Ovary (tissue), 9 donors: ENCODE measurements around the gene FAM171A1. TPM values are rescaled to one million over a fixed set of nuclear protein-coding genes. Genes with fewer than 3 reads are reported as not detected.

ENCODE experiments used
- DNase-seq, 5 donors: peaks; one replicate each; pipeline ENCODE4 v3.0.0-alpha.2; 2019 to 2020
- H3K27ac ChIP-seq, 2 donors: fragments of 200-600 bp; one replicate each; pipeline versions ENCODE4 v1.5.1 to v1.8.0; 2019 to 2022
- H3K27me3 ChIP-seq: fragments of 200-600 bp; one replicate; pipeline ENCODE4 v1.8.0; 2022
- H3K36me3 ChIP-seq: fragments of 200-600 bp; sonication (generic); one replicate; pipeline ENCODE4 v1.5.1; 2019
- H3K4me1 ChIP-seq: one replicate; pipeline ENCODE4 v1.8.1; 2013; ENCODE audit warnings: mild to moderate bottlenecking, moderate library complexity; ENCODE audit not compliant: insufficient read depth
- H3K4me3 ChIP-seq: fragments of 200-600 bp; sonication (generic); one replicate; pipeline ENCODE4 v1.5.1; 2017
- H3K9me3 ChIP-seq, 2 donors: fragments of 200-600 bp in 1 of 2; sonication (generic) in 1 of 2; one replicate each; pipeline versions ENCODE4 v1.5.1 to v1.8.1; 2013 to 2019; ENCODE audit warnings: mild to moderate bottlenecking in 1 of 2, moderate library complexity in 1 of 2
- EP300 ChIP-seq: sonication (generic); formaldehyde crosslinking; IDR thresholded peaks from one replicate; pipeline ENCODE4 v1.6.1; 2017; ENCODE audit warnings: antibody characterized with exemption
- POLR2A ChIP-seq: fragments of 450-650 bp; IDR thresholded peaks from one replicate; pipeline ENCODE4 v1.6.1; 2017; ENCODE audit warnings: antibody characterized with exemption, mild to moderate bottlenecking, moderate library complexity
- WGBS, 3 donors: extraction: QIAGEN DNeasy Blood & Tissue Kit in 1 of 3; methylation state at CpG; one replicate each; pipeline versions ENCODE4 v1.1.5 to v1.1.7; 2013 to 2017; 5-methylcytosine and 5-hydroxymethylcytosine counted together
- intact Hi-C, 4 donors: fragments of 100-400 bp; cut with DNase I; formaldehyde crosslinking; loops; one replicate each; pipeline versions ENCODE4 v1.11.0 to v1.15.1; 2022 to 2023
- polyA plus RNA-seq, 2 donors: library from polyadenylated mRNA; stranded (reverse); fragments of 200-250 nt in 1 of 2; fragments of 350-450 nt in 1 of 2; fragmentation: Illumina TruSeq in 1 of 2; extraction: RNeasy Lipid Tissue Mini Kit (QIAGEN cat#74804) in 1 of 2; gene quantifications; one replicate each; pipeline ENCODE4 v1.2.3, GENCODE V29; 2013 to 2014
- total RNA-seq, 7 donors: library from RNA; depleted of rRNA in 2 of 7; stranded (reverse); fragments of >200 nt in 2 of 7; fragmentation: NEBNext Ultra II Directional in 3 of 7; extraction: Animal tissue kit (Norgen Biotek cat#: 25700) in 3 of 7; gene quantifications; one replicate each; pipeline versions ENCODE4 v1.1.0 to v1.2.4, GENCODE V29; 2016 to 2023
- TF ChIP-seq, protein P1 (sequence below), 3 donors: fragments of 450-650 bp in 2 of 3; fragments of 200-600 bp in 1 of 3; IDR thresholded peaks; one replicate each; pipeline versions ENCODE4 v1.5.1 to v1.8.0; 2016 to 2022; ENCODE audit warnings: antibody characterized with exemption in 3 of 3, mild to moderate bottlenecking in 1 of 3
- donor health status: DM: no; HTN: no; CAD: no; lungs with moderate emphysema.
- donor health status: DM: no; HTN: no; CAD: no.
- donor health status: Bipolar disorder and iron deficiency.
- donor health status: DM: yes; HTN: yes; CAD: no.
- donor health status: DM: no; HTN: no; CAD: no.
- donor health status: DM: yes; HTN: yes; CAD: no.

The FAM171A1 gene
- total and polyA plus RNA-seq, 9 donors = 9.1 to 29.1 (median 23.7) TPM

GRCh38 chr10:15320522-15321203 lies 50.4 kb downstream of the FAM171A1 start:
- intact Hi-C loops = no loop called here
- 43 to 49% (median 45%) methylated on average over 3 of the region's 3 CpGs for WGBS, 3 donors
- Histone ChIP-seq H3K27me3 (no peaks in the 10 kb centered on the region), H3K4me1 (peaks cover 3% of the 10 kb centered on the region), H3K27ac (no peak overlapping the region), H3K4me3 (no peak overlapping the region), H3K36me3 (no peaks in the 10 kb centered on the region), H3K9me3 (no peaks in the 10 kb centered on the region)
- no peak for TF ChIP-seq EP300
- TF ChIP-seq, protein P1, sequence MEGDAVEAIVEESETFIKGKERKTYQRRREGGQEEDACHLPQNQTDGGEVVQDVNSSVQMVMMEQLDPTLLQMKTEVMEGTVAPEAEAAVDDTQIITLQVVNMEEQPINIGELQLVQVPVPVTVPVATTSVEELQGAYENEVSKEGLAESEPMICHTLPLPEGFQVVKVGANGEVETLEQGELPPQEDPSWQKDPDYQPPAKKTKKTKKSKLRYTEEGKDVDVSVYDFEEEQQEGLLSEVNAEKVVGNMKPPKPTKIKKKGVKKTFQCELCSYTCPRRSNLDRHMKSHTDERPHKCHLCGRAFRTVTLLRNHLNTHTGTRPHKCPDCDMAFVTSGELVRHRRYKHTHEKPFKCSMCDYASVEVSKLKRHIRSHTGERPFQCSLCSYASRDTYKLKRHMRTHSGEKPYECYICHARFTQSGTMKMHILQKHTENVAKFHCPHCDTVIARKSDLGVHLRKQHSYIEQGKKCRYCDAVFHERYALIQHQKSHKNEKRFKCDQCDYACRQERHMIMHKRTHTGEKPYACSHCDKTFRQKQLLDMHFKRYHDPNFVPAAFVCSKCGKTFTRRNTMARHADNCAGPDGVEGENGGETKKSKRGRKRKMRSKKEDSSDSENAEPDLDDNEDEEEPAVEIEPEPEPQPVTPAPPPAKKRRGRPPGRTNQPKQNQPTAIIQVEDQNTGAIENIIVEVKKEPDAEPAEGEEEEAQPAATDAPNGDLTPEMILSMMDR (IDR thresholded peaks at IDR 0.05) = no peak
- no peak for TF ChIP-seq POLR2A
- DNase-seq = no peak

GRCh38 chr10:15320118-15320517 lies 51.0 kb downstream of the FAM171A1 start:
- H3K4me1 ChIP-seq = peaks cover 3% of the 10 kb centered on the region
- no peaks in the 10 kb centered on the region for H3K9me3 ChIP-seq
- no peak overlapping the region for H3K27ac ChIP-seq
- TF ChIP-seq POLR2A = no peak
- TF ChIP-seq, protein P1 (IDR thresholded peaks at IDR 0.05) = no peak
- intact Hi-C loops = no loop called here
- H3K36me3 ChIP-seq = no peaks in the 10 kb centered on the region
- H3K4me3 ChIP-seq = no peak overlapping the region
- WGBS, 3 donors = 93 to 94% (median 94%) methylated on average over 7 of the region's 7 CpGs
- H3K27me3 ChIP-seq = no peaks in the 10 kb centered on the region
- DNase-seq = no peak

GRCh38 chr10:15316871-15317464 lies 54.1 kb downstream of the FAM171A1 start:
- H3K4me3 ChIP-seq = no peak overlapping the region
- TF ChIP-seq, protein P1 (IDR thresholded peaks at IDR 0.05) = no peak
- TF ChIP-seq POLR2A (no peak), EP300 (no peak)
- H3K36me3 ChIP-seq = no peaks in the 10 kb centered on the region
- H3K4me1 ChIP-seq = peaks cover 6% of the 10 kb centered on the region
- WGBS, 3 donors = 87 to 91% (median 88%) methylated on average over 9 of the region's 9 CpGs
- H3K27ac ChIP-seq = no peak overlapping the region
- intact Hi-C loops = no loop called here
- DNase-seq = no peak
- no peaks in the 10 kb centered on the region for H3K27me3 ChIP-seq
- H3K9me3 ChIP-seq = no peaks in the 10 kb centered on the region

DNA sequence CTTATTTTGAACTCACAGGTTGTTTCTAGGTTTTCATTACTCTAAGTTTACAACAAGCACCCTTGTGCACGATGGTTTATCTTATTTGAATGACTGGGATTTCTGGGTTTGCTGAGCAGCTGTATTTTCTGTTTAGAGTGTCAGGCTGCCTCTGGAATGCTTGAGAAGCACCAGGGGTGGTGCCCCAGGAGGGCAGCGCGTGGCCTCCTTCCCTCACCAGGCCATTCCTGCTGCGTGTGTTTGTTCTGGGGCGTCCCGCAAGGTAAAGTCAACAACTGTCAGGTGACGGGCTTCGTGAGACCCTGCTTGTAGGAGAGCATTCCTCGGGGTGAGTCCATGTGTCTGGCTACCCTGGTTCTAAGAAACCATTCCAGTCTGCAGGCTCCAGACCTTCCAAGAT lies 54.9 kb downstream of the FAM171A1 start:
- no peak for DNase-seq
- intact Hi-C loops = no loop called here
- H3K27ac ChIP-seq = no peak overlapping the region
- H3K27me3 ChIP-seq = no peaks in the 10 kb centered on the region
- 84 to 90% (median 89%) methylated on average over 9 of the region's 9 CpGs for WGBS, 3 donors
- TF ChIP-seq EP300 = no peak
- no peak for TF ChIP-seq POLR2A
- TF ChIP-seq, protein P1 (IDR thresholded peaks at IDR 0.05) = no peak
- H3K36me3 ChIP-seq = no peaks in the 10 kb centered on the region
- H3K9me3 ChIP-seq = no peaks in the 10 kb centered on the region
- peaks cover 5% of the 10 kb centered on the region for H3K4me1 ChIP-seq
- H3K4me3 ChIP-seq = no peak overlapping the region
